ENCODE measurements around the gene RAD54L2.

Gene RAD54L2

GRCh38 chr3:51568996-51569395 is 30.5 kb downstream of the RAD54L2 start:
- TF ChIP-seq, protein P1, sequence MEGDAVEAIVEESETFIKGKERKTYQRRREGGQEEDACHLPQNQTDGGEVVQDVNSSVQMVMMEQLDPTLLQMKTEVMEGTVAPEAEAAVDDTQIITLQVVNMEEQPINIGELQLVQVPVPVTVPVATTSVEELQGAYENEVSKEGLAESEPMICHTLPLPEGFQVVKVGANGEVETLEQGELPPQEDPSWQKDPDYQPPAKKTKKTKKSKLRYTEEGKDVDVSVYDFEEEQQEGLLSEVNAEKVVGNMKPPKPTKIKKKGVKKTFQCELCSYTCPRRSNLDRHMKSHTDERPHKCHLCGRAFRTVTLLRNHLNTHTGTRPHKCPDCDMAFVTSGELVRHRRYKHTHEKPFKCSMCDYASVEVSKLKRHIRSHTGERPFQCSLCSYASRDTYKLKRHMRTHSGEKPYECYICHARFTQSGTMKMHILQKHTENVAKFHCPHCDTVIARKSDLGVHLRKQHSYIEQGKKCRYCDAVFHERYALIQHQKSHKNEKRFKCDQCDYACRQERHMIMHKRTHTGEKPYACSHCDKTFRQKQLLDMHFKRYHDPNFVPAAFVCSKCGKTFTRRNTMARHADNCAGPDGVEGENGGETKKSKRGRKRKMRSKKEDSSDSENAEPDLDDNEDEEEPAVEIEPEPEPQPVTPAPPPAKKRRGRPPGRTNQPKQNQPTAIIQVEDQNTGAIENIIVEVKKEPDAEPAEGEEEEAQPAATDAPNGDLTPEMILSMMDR (IDR thresholded peaks at IDR 0.05; ENCODE audit: insufficient read depth, low read depth, low read length, missing control alignments): no peak
- DNase-seq (ENCODE audit: low read depth): no peak
- H3K4me3 ChIP-seq (ENCODE audit: low read depth, low read length): no peak overlapping the region

DNA sequence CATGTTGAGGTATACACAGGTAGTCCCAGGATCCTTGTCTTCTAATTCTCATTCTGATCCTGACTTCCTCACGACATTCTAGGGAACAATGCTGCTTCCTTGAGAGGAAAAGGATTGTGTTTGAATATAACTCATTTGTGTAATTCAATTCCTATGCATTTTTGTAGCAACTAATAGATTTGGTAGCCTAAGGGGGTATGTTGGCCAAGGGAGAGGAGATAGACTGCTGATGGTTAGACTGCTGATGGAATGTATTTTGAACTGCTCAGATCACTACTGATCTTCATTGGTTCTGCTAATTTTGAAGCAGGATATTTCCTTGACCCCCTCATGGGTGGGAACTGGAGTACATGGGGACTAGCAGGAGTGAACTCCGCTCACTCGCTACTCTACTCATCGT is 39.7 kb downstream of the RAD54L2 start:
- no peak overlapping the region for H3K4me3 ChIP-seq (ENCODE audit: low read depth, low read length)
- TF ChIP-seq, protein P1 (IDR thresholded peaks at IDR 0.05; ENCODE audit: insufficient read depth, low read depth, low read length, missing control alignments): no peak
- no peak for DNase-seq (ENCODE audit: low read depth)

GRCh38 chr3:51580418-51580817 is 41.9 kb downstream of the RAD54L2 start:
- DNase-seq (ENCODE audit: low read depth): no peak
- TF ChIP-seq, protein P1 (IDR thresholded peaks at IDR 0.05; ENCODE audit: insufficient read depth, low read depth, low read length, missing control alignments): no peak
- H3K4me3 ChIP-seq (ENCODE audit: low read depth, low read length): no peak overlapping the region

- no peak overlapping the region for H3K4me3 ChIP-seq (ENCODE audit: low read depth, low read length)
- TF ChIP-seq, protein P1 (IDR thresholded peaks at IDR 0.05; ENCODE audit: insufficient read depth, low read depth, low read length, missing control alignments): no peak
- DNase-seq (ENCODE audit: low read depth): no peak
Observed at GRCh38 chr3:51581524-51581923, 43.0 kb downstream of the RAD54L2 start.

- no peak overlapping the region for H3K4me3 ChIP-seq (ENCODE audit: low read depth, low read length)
- no peak for DNase-seq (ENCODE audit: low read depth)
- TF ChIP-seq, protein P1 (IDR thresholded peaks at IDR 0.05; ENCODE audit: insufficient read depth, low read depth, low read length, missing control alignments): no peak
Observed at GRCh38 chr3:51585197-51585596, 46.7 kb downstream of the RAD54L2 start.

DNA sequence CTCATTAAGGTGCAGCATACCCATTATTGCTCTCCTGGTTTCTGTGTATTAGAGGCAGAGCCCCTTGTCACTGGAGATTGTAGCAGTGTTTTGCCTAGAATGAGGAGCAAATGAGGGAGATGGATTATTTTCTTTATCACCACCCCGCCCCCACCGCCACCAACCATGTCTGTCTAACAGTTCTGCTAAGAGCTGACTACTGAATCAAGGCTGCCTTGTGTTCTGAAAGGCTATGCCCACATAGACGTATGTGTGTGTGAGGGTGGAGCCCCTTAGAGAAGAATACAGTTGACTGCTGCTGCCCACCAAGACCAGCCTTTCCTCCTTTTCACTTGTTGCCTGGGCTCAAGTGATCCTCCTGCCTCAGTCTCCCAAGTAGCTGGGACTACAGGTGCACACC is 47.4 kb downstream of the RAD54L2 start:
- DNase-seq (ENCODE audit: low read depth): no peak
- no peak overlapping the region for H3K4me3 ChIP-seq (ENCODE audit: low read depth, low read length)
- TF ChIP-seq, protein P1 (IDR thresholded peaks at IDR 0.05; ENCODE audit: insufficient read depth, low read depth, low read length, missing control alignments): no peak
